Smooth muscle cell of the brain vasculature (primary cell): ENCODE measurements around the gene CROCC2.
"Not testable (repeated sequence)": the region's sequence is repeated elsewhere in the genome, so short reads cannot be mapped to it uniquely, and the experiment has no call there.

Experiments used
- DNase-seq: peaks from one replicate; pipeline ENCODE4 v3.0.0-alpha.2; 2012; ENCODE audit warnings: low read depth, low spot score

Gene CROCC2

GRCh38 chr2:240966906-240967680 is 61.0 kb downstream of the CROCC2 start:
- DNase-seq, result no peak

DNA sequence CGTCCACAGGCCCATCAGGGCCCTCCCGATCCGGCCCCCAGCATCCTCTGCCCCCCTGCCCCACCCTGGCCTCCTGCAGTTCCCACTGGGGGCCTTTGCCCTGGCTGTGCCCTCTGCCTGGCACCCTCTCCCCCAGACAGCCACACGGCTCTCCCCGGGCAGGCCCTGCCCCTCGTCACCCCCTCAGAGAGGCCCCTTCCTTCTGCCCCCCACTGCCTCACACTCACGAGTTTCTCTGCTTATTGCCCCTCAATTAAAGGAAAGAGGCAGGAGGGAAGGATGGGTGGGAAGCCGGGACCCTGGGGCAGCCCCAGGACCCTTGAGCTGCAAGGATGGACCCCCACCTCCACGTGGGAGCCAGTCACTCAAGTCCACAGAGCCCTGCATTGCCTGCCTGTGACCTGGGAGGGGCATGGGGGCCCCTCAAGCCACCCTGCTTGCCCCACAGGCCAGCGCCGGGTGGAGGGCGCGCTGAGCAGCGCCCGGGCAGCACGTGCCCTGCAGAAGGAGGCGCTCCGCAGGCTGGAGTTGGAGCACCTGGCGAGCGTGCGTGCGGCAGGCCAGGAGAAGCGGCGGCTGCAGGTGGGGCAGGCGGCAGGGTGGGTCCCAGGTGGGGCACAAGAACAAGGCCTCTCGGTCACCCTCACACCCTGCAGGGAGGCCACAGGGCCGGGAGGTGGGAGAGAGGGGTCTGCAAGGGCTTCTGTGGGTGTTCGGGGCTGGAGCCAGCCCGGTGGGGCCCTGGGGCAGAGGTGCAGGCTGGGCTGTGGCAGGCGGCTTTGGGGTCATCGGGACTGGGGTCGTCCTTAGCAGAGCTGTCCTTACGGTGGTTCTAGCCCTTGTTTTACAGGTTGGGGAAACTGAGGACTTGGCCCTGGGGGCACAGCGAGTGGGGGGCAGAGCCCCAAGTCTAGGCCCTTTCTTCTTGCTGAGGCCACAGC is 61.8 kb downstream of the CROCC2 start:
- no peak for DNase-seq

- DNase-seq, result no peak
Observed at GRCh38 chr2:240968731-240969624, 62.8 kb downstream of the CROCC2 start.

GRCh38 chr2:240970104-240970503 is 64.0 kb downstream of the CROCC2 start:
- no peak for DNase-seq

GRCh38 chr2:240970816-240971215 is 64.7 kb downstream of the CROCC2 start:
- no peak for DNase-seq

- no peak for DNase-seq
Observed at GRCh38 chr2:240972201-240972600, 66.1 kb downstream of the CROCC2 start.

DNA sequence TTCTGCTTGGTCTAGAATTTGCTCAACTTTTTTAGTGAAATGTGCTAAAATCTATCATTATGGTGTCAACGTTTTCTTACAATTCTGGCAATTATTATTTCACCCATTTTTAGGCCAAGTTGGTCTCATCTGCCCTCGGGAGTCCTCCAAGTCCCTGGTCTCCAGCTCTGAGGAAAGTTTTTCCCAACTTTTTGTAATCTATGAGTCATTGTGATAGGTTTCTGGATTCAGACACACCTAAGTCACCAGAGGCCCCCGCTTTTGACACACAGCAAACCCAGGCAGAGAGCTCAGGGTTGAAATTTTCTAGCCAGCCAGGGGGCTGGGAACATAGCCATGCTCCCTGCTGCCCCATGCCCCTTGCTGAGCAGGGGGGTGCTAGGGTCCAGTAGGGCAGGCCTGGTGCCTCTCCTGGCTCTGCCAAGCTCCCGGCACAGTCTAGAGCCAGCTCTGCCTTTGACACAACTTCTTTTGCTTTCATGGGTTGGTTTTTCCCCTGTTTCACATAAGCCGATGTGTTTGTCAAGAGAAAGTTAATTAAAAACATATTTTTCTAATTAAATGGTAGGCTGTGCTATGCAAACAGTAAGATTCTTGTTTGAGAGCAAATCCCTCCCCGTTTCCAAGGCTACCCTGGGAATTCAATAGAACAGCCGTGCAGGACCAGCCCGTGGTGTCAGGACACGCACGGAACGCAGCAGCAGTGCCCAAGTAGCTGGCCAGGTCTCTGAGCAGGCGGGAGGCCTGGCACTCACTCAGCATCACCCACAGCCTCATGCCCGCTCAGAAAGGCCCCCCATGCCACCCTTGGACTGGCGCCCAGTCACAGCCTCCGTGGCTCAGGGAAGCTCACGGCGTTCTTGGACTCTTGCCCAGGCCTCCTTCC is 66.7 kb downstream of the CROCC2 start:
- no peak for DNase-seq

DNA sequence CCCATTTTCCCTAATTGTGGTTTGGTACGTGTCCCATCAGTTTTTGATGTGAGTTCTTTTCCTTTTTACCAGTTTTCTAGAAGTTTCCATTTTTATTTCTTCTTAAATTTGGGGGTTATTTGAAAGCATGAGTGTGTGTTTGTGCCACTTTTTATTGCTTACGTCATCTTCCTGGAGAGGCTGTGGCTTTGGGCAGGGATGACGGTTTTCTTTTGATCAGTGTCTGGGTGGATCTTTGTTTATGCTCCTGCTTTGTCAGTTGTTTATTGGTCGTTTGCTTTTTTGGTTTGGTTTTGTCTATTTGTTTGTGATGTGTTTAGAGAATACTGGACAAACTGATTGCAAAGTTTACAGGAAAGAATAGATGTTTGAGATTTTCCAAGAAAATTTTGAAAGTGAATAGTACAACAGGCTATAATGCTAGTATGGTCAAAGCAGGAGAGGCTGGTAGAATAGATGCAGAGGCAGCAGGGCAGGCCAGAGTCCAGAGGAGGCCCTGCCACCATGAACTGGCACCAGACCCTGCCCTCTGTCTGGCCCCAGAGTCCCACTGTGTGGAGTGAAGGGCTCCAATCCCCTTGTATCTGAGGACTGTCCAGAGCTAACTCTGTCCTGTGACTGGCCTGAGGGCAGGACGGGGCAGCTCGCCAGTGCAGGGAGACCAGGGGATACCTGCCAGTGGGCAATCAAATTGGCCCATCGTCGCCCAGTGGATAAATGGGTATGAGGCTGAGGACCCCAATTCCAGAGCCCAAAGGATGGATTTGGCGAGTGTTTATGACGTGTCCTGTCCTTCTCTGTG is 68.8 kb downstream of the CROCC2 start:
- DNase-seq, result no peak

DNA sequence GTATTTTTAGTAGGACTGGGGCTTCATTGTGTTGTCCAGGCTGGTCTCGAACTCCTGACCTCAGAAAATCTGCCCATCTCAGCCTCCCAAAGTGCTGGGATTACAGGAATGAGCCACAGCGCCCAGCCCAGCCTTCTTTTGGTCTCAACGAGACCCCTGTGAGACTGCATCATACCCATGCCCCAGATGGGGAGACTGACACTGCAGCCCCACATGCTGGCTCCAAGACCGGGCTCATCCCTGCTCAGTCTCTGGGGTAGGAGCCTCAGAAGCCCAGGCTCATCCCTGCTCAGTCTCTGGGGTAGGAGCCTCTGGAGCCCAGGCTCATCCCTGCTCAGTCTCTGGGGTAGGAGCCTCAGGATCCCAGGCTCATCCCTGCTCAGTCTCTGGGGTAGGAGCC is 69.8 kb downstream of the CROCC2 start:
- not testable (repeated sequence) for DNase-seq

- no peak for DNase-seq
Observed at GRCh38 chr2:240981280-240981679, 75.1 kb downstream of the CROCC2 start.

DNA sequence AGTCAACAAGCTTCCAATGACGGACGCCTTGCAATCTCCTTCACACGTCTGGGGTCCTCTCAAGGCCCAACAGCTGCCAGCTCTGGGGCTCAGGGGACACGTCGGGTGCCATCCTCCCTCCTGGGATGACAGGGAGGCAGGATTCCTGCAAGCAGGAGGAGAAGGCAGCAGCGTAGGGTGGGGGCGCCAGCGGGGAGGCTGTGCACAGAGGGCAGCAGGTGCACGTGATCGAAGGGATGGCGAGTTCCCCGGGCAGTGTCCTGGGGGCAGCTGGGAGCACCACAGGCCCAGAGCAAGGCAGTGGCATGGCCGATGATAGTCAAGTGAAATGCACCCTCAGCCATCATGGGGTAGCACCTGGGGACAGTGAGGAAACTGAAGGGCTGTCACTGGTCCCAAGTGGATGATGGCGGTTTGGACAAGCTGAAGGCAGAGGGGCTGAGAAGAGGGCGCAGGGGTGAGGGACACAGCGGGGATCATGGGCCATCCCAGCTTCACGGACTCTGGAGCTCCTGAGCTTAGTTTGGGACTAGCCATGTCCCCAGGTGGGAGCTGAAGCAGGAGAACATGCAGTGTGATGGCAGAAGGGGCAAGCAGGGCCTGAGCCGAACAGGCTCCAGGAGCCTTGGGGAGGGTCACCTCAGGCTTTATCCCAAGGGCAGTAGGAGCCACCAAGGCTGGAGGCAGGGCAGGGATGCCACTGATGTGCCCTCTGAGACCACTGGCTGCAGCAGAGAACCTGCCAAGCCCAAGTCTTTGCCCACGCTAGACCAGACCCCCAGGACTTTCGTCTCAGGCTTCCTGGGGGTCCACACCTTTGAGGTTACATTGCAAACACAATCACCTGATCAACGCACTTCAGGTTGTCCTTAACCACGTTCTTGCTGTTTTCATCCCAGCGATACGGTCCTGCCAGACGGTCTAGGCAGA is 76.0 kb downstream of the CROCC2 start:
- DNase-seq, result no peak

DNA sequence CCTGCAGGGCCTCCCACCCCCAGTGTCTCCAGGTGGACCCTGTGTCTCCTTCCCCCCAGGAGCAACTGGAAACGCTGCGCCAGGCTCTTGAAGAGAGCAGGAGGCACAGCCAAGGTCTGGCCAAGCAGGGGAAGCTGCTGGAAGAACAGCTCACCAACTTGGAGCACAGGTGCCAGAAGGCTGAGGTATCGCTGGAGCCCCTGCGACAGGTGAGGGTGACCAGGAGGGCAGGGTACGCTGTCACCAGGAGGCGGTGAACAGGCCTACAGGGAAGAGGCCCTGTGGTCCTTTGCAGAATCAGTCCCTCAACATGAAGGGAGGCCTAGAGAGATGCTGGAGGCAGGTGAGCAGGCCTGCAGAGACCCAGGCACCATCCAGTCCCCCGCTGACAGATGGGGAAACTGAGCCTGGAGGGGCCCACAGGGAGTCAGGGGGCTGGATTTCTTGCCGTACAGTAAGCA is 76.7 kb downstream of the CROCC2 start:
- DNase-seq, result no peak

DNA sequence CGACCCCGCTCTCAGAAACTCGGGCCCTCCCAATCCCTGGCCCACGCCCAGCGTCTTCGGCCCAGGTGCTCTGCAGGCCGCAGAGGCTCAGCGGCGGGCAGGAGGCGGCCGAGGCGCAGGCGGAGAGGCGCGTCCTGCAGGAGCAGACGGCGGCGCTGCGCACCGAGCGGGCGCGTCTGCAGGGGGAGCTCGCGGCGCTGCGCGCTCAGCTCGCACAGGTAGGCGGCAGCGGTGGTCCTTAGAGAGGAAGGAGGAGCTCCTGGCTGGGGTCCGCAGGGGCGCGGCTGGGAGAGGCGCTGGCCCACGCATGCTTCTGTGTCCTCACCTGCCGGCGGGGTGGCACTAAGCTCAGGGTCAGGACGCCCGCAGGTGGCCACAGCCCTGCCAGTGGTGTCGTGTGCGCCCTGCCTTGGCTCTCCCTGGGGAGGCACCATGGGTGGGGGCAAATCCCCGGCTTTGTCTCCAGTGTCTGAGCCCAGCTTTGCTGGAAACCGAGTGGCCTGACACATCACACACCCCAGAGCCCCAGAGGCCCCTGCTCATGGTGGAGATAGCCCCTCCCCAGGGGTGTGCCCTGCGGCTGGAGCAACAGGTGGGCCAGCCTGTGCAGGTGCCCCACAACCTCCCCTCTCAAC is 77.3 kb downstream of the CROCC2 start:
- DNase-seq, result no peak

- no peak for DNase-seq
Observed at GRCh38 chr2:240983996-240984498, 77.9 kb downstream of the CROCC2 start.

GRCh38 chr2:240985881-240986786 is 80.0 kb downstream of the CROCC2 start:
- no peak for DNase-seq

- no peak for DNase-seq
Observed at GRCh38 chr2:240986787-240987411, 80.8 kb downstream of the CROCC2 start.
